Measurements from ENCODE around the gene RUVBL2.

The RUVBL2 gene

GRCh38 chr19:48965806-48966540, 27.7 kb upstream of the RUVBL2 start:
- Mint-ChIP-seq H3K9me3 (no peaks in the 10 kb centered on the region), H3K27me3 (ENCODE audit: low read depth) (no peaks in the 10 kb centered on the region), H3K27ac (peak overlapping the region; percentile 96 to 100 (median 99)), H3K4me3 (peak overlapping the region; percentile 99 to 100 (median 99)), H3K4me1 (peaks cover 30% of the 10 kb centered on the region), H3K36me3 (ENCODE audit: low read depth) (peaks cover 39% of the 10 kb centered on the region)
- TF ChIP-seq CTCF (IDR thresholded peaks at IDR 0.05; ENCODE audit: unreplicated experiment in 3 of 3) = no peak

DNA sequence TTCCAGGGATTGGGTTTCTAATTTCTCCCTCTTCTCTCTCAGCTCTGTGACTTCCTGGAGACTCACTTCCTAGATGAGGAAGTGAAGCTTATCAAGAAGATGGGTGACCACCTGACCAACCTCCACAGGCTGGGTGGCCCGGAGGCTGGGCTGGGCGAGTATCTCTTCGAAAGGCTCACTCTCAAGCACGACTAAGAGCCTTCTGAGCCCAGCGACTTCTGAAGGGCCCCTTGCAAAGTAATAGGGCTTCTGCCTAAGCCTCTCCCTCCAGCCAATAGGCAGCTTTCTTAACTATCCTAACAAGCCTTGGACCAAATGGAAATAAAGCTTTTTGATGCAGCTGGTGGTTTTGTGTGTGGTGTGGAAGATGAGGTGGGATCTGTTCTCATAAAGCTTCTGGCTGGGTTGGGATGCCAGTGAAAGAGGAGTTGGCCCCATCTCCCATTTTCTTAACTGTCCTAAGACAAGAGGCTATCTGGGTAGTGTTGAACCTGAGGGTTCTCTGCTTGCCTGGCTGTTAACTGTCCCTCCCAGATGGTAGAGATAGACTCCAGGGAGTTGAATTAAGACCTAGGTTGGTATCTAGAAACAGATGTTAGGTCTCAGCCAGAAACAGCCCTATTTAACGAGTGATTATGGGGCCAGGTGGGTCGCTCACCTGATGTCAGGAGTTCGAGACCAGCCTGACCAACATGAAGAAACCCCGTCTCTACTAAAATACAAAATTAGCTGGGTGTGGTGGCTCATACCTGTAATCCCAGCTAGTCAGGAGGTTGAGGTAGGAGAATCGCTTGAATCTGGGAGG, 26.9 kb upstream of the RUVBL2 start:
- Mint-ChIP-seq H3K9me3 (no peaks in the 10 kb centered on the region), H3K27ac (peak overlapping the region; percentile 96 to 100 (median 99)), H3K27me3 (ENCODE audit: low read depth) (no peaks in the 10 kb centered on the region), H3K4me3 (peak overlapping the region; percentile 99 to 100 (median 99)), H3K36me3 (ENCODE audit: low read depth) (peaks cover 39% of the 10 kb centered on the region), H3K4me1 (peaks cover 32% of the 10 kb centered on the region)
- no peak for TF ChIP-seq CTCF (IDR thresholded peaks at IDR 0.05; ENCODE audit: unreplicated experiment in 3 of 3)

DNA sequence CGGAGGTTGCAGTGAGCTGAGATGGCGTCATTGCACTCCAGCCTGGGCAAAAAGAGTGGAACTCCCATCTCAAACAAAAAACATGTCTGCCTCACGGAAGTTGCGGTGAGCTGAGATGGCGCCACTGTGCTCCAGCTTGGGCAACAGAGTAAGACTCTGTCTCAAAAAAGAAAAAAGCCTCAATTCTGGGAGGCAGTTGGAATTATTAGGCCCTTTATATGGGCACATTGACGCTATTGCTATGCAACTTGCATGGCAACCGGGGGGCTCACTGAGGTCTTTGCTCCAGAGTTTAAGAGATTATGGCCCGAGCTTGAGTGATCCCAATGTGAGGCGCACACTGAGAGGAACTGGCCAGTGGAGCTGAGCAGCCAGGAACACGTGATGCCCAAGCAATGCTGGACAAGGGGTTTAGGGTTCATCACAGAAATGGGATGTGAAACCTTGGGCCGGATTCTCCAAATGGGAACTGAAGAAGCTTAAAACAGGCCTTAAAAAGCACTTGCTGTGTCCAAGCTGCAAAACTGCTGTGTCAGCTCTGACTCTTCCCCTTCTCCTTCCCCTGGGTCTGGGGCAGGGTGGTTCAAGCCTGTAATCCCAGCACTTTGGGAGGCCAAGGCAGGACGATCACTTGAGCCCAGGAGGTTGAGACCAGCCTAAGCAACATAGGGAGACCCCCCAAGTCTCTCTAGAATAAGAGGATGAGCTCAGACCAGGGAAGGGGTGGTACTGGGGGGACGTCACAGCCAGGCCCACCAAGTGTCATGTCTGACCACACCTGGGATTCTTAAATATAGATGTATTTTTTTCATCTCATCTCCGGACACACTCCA, 26.1 kb upstream of the RUVBL2 start:
- Mint-ChIP-seq H3K4me1 (peaks cover 32% of the 10 kb centered on the region), H3K27ac (peak overlapping the region in 2 of 3 experiments; percentile 3 to 52), H3K9me3 (no peaks in the 10 kb centered on the region), H3K4me3 (peak overlapping the region; percentile 99 to 100 (median 99)), H3K36me3 (ENCODE audit: low read depth) (peaks cover 39% of the 10 kb centered on the region), H3K27me3 (ENCODE audit: low read depth) (no peaks in the 10 kb centered on the region)
- TF ChIP-seq CTCF (IDR thresholded peaks at IDR 0.05; ENCODE audit: unreplicated experiment in 3 of 3) = no peak

GRCh38 chr19:48968179-48968661, 25.5 kb upstream of the RUVBL2 start:
- no peak for TF ChIP-seq CTCF (IDR thresholded peaks at IDR 0.05; ENCODE audit: unreplicated experiment in 3 of 3)
- H3K36me3 Mint-ChIP-seq (ENCODE audit: low read depth) = peaks cover 43% of the 10 kb centered on the region
- peak overlapping the region in 1 of 3 experiments; percentile 3 for H3K27ac Mint-ChIP-seq
- no peaks in the 10 kb centered on the region for H3K9me3 Mint-ChIP-seq
- no peaks in the 10 kb centered on the region for H3K27me3 Mint-ChIP-seq (ENCODE audit: low read depth)
- H3K4me3 Mint-ChIP-seq = peak overlapping the region; percentile 99 to 100 (median 99)
- peaks cover 29% of the 10 kb centered on the region for H3K4me1 Mint-ChIP-seq

DNA sequence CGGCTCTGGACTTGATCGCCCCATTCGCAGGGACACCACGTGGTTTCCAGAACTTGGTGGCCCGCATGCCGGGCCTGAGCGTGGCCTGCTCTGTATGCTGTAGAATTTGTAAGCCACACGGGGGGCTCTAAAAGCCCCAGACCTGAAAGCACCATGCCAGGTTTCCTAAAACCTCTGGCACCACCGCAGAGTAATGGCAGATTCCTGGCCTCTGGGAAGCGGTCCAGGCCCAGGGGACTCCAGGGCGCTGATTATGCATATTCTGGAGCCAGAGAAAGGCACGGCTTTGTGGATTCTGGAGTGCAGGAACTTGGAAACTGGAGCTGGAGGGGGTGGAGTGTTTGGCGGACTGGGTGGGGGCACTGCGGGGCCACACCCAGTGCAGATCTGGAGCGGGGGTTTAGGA, 24.9 kb upstream of the RUVBL2 start:
- Mint-ChIP-seq H3K27ac (no peak overlapping the region), H3K4me3 (no peak overlapping the region), H3K4me1 (peaks cover 23% of the 10 kb centered on the region), H3K27me3 (ENCODE audit: low read depth) (no peaks in the 10 kb centered on the region), H3K9me3 (no peaks in the 10 kb centered on the region), H3K36me3 (ENCODE audit: low read depth) (peaks cover 43% of the 10 kb centered on the region)
- TF ChIP-seq CTCF (IDR thresholded peaks at IDR 0.05; ENCODE audit: unreplicated experiment in 3 of 3) = no peak
